Loucy (cell line): ENCODE measurements around the gene RGL3.

Source experiments
- EZH2phosphoT487 ChIP-seq: fragments of 200-600 bp; IDR thresholded peaks from 2 replicates; pipeline ENCODE4 v1.6.1; 2018; ENCODE audit warnings: antibody characterized with exemption, mild to moderate bottlenecking, moderate library complexity, borderline replicate concordance
- TF ChIP-seq, protein P1 (sequence below): fragments of 200-600 bp; sonication (generic); conservative IDR thresholded peaks from 2 replicates; pipeline ENCODE4 v1.5.1; 2014; ENCODE audit warnings: mild to moderate bottlenecking, antibody characterized with exemption, low read length

DNA sequence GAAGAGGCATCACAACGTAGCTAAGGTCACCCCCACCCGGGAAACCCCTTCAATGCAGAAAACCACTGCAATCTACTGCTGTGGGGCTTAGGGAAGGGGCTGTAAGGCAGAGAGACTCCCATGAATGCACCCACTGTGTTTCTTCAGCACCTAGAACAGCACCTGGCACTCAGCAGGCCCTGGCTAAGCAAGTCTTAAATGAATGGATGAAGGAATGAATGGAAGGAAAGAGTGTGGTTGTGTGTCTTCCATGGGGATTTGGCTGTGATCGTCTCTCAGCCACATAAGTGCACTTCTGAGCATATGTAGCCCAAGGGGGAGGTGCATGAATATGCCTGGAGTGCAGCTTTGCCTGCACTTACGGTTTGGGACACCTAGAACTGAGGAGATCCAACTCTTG, 69.9 kb downstream of the RGL3 start:
- TF ChIP-seq EZH2phosphoT487 = no peak
- TF ChIP-seq, protein P1, sequence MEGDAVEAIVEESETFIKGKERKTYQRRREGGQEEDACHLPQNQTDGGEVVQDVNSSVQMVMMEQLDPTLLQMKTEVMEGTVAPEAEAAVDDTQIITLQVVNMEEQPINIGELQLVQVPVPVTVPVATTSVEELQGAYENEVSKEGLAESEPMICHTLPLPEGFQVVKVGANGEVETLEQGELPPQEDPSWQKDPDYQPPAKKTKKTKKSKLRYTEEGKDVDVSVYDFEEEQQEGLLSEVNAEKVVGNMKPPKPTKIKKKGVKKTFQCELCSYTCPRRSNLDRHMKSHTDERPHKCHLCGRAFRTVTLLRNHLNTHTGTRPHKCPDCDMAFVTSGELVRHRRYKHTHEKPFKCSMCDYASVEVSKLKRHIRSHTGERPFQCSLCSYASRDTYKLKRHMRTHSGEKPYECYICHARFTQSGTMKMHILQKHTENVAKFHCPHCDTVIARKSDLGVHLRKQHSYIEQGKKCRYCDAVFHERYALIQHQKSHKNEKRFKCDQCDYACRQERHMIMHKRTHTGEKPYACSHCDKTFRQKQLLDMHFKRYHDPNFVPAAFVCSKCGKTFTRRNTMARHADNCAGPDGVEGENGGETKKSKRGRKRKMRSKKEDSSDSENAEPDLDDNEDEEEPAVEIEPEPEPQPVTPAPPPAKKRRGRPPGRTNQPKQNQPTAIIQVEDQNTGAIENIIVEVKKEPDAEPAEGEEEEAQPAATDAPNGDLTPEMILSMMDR = no peak
